ENCODE results near the gene GPSM1. TPM values are rescaled to one million over a fixed set of nuclear protein-coding genes. Genes with fewer than 3 reads are reported as not detected.
A peak's percentile ranks its signal among the peaks of the same experiment; 100 is the strongest.

GPSM1 gene
- polyA plus RNA-seq, 1 of the 3 experiments (the other 2 are of a cell fraction) = 26.7 TPM

DNA sequence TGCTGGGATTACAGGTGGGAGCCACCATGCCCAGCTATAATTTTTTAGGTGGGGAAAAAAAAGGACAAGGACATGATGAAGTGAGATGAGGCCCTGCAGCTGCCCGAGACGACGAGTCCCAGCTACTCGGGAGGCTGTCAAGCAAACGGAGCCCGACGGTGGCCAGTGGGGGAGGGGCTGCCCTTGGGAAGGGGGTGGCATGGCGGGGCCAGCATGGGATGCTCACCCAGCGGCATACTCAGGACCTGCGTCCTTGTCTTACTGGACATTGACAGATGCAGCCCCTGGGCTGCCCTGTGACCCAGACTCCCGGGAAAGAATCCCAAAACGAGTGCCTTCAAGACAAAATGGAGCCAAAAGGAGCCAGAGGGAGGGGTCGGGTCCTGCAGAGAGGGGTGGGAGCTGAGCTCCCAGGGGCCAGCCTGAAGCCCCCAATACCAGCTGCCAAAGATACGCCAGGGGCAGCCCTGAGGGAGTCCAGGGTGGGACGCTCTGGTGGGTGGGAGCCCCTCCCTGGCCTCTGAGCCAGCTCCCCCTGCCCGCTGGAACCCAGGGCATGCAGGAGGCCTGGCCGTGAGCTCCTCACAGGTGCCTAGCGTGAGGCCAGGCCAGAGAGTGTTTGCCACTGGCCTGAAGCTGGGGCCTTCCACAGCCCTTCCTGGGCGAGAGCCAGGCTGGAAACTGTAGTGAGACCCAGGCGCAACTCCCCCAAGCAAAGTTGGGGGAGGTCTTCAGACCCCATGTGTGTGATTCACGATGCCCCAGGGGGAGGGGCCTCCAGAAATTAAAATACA, 39.2 kb upstream of the GPSM1 start:
- no peaks in the 10 kb centered on the region for H3K9me2 ChIP-seq
- no peaks in the 10 kb centered on the region for H3K36me3 ChIP-seq (replicated peaks in 1 of 2; ENCODE audit: control insufficient read depth in 1 of 2, insufficient read depth in 2 of 2, low read length in 1 of 2)
- ChIA-PET CTCF (interaction anchor here (0.8 to 2.8 kb wide), 9 partner anchors 10 to 150 kb away, joined by 3 to 11 read pairs (median 5); no protein-coding TSS in a partner anchor), POLR2A (interaction anchor here (0.6 to 0.8 kb wide), 2 partner anchors 9 to 38 kb away, joined by 3 read pairs; no protein-coding TSS in a partner anchor)
- H3K4me2 ChIP-seq = no peak overlapping the region
- H3K27ac ChIP-seq (ENCODE audit: low read depth in 2 of 2, low read length in 1 of 2) = no peak overlapping the region; a peak in 1 of 4 replicates
- H4K20me1 ChIP-seq (ENCODE audit: insufficient read depth) = no peaks in the 10 kb centered on the region
- H3K9me3 ChIP-seq = no peaks in the 10 kb centered on the region
- TF ChIP-seq TCF12 (IDR thresholded peaks at IDR 0.05) = no peak
- no peak for TF ChIP-seq NFIC (IDR thresholded peaks at IDR 0.05; ENCODE audit: borderline replicate concordance)
- no peak for TF ChIP-seq FOXM1 (IDR thresholded peaks at IDR 0.05; ENCODE audit: low read depth)
- TF ChIP-seq, protein P1, sequence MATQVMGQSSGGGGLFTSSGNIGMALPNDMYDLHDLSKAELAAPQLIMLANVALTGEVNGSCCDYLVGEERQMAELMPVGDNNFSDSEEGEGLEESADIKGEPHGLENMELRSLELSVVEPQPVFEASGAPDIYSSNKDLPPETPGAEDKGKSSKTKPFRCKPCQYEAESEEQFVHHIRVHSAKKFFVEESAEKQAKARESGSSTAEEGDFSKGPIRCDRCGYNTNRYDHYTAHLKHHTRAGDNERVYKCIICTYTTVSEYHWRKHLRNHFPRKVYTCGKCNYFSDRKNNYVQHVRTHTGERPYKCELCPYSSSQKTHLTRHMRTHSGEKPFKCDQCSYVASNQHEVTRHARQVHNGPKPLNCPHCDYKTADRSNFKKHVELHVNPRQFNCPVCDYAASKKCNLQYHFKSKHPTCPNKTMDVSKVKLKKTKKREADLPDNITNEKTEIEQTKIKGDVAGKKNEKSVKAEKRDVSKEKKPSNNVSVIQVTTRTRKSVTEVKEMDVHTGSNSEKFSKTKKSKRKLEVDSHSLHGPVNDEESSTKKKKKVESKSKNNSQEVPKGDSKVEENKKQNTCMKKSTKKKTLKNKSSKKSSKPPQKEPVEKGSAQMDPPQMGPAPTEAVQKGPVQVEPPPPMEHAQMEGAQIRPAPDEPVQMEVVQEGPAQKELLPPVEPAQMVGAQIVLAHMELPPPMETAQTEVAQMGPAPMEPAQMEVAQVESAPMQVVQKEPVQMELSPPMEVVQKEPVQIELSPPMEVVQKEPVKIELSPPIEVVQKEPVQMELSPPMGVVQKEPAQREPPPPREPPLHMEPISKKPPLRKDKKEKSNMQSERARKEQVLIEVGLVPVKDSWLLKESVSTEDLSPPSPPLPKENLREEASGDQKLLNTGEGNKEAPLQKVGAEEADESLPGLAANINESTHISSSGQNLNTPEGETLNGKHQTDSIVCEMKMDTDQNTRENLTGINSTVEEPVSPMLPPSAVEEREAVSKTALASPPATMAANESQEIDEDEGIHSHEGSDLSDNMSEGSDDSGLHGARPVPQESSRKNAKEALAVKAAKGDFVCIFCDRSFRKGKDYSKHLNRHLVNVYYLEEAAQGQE (IDR thresholded peaks at IDR 0.05; ENCODE audit: low read depth, low read length) = no peak
- no peak for TF ChIP-seq MEF2A (IDR thresholded peaks at IDR 0.05; ENCODE audit: borderline replicate concordance, low read depth)
- no peak for TF ChIP-seq RXRA (IDR thresholded peaks at IDR 0.05; ENCODE audit: borderline replicate concordance, low read depth)
- TF ChIP-seq, protein P2, sequence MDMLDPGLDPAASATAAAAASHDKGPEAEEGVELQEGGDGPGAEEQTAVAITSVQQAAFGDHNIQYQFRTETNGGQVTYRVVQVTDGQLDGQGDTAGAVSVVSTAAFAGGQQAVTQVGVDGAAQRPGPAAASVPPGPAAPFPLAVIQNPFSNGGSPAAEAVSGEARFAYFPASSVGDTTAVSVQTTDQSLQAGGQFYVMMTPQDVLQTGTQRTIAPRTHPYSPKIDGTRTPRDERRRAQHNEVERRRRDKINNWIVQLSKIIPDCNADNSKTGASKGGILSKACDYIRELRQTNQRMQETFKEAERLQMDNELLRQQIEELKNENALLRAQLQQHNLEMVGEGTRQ (IDR thresholded peaks at IDR 0.05; ENCODE audit: borderline replicate concordance, low read depth, low read length) = no peak
- no peak for TF ChIP-seq EP300 (IDR thresholded peaks at IDR 0.05; ENCODE audit: borderline replicate concordance in 1 of 2, low read depth in 1 of 2, low read length in 1 of 2)
- TF ChIP-seq, protein P3, sequence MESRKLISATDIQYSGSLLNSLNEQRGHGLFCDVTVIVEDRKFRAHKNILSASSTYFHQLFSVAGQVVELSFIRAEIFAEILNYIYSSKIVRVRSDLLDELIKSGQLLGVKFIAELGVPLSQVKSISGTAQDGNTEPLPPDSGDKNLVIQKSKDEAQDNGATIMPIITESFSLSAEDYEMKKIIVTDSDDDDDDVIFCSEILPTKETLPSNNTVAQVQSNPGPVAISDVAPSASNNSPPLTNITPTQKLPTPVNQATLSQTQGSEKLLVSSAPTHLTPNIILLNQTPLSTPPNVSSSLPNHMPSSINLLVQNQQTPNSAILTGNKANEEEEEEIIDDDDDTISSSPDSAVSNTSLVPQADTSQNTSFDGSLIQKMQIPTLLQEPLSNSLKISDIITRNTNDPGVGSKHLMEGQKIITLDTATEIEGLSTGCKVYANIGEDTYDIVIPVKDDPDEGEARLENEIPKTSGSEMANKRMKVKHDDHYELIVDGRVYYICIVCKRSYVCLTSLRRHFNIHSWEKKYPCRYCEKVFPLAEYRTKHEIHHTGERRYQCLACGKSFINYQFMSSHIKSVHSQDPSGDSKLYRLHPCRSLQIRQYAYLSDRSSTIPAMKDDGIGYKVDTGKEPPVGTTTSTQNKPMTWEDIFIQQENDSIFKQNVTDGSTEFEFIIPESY (IDR thresholded peaks at IDR 0.05; ENCODE audit: borderline replicate concordance, low read depth) = no peak
- TF ChIP-seq EZH2phosphoT487 (IDR thresholded peaks at IDR 0.05; ENCODE audit: borderline replicate concordance, low read depth) = no peak
- TF ChIP-seq, protein P4, sequence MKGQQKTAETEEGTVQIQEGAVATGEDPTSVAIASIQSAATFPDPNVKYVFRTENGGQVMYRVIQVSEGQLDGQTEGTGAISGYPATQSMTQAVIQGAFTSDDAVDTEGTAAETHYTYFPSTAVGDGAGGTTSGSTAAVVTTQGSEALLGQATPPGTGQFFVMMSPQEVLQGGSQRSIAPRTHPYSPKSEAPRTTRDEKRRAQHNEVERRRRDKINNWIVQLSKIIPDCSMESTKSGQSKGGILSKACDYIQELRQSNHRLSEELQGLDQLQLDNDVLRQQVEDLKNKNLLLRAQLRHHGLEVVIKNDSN (IDR thresholded peaks at IDR 0.05; ENCODE audit: borderline replicate concordance, low read depth) = no peak
- TF ChIP-seq, protein P5, sequence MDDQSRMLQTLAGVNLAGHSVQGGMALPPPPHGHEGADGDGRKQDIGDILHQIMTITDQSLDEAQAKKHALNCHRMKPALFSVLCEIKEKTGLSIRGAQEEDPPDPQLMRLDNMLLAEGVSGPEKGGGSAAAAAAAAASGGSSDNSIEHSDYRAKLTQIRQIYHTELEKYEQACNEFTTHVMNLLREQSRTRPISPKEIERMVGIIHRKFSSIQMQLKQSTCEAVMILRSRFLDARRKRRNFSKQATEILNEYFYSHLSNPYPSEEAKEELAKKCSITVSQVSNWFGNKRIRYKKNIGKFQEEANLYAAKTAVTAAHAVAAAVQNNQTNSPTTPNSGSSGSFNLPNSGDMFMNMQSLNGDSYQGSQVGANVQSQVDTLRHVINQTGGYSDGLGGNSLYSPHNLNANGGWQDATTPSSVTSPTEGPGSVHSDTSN (IDR thresholded peaks at IDR 0.05) = no peak
- TF ChIP-seq, protein P6, sequence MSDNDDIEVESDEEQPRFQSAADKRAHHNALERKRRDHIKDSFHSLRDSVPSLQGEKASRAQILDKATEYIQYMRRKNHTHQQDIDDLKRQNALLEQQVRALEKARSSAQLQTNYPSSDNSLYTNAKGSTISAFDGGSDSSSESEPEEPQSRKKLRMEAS (IDR thresholded peaks at IDR 0.05; ENCODE audit: low read depth) = no peak
- TF ChIP-seq NRF1 (IDR thresholded peaks at IDR 0.05; ENCODE audit: low read depth, low read length) = no peak
- no peak for TF ChIP-seq RAD21 (IDR thresholded peaks at IDR 0.05; ENCODE audit: low read length)
- no peak for TF ChIP-seq TEAD4 (IDR thresholded peaks at IDR 0.05; ENCODE audit: borderline replicate concordance, insufficient read depth)
- no peak for TF ChIP-seq FOSL2 (IDR thresholded peaks at IDR 0.05; ENCODE audit: borderline replicate concordance, low read depth)
- TF ChIP-seq, protein P7, sequence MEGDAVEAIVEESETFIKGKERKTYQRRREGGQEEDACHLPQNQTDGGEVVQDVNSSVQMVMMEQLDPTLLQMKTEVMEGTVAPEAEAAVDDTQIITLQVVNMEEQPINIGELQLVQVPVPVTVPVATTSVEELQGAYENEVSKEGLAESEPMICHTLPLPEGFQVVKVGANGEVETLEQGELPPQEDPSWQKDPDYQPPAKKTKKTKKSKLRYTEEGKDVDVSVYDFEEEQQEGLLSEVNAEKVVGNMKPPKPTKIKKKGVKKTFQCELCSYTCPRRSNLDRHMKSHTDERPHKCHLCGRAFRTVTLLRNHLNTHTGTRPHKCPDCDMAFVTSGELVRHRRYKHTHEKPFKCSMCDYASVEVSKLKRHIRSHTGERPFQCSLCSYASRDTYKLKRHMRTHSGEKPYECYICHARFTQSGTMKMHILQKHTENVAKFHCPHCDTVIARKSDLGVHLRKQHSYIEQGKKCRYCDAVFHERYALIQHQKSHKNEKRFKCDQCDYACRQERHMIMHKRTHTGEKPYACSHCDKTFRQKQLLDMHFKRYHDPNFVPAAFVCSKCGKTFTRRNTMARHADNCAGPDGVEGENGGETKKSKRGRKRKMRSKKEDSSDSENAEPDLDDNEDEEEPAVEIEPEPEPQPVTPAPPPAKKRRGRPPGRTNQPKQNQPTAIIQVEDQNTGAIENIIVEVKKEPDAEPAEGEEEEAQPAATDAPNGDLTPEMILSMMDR (IDR thresholded peaks at IDR 0.05) = no peak
- TF ChIP-seq JUND (IDR thresholded peaks at IDR 0.05) = no peak
- no peak overlapping the region for H2AFZ ChIP-seq (ENCODE audit: low read depth)
- peaks cover 42% of the 10 kb centered on the region for H3K27me3 ChIP-seq (ENCODE audit: insufficient read depth)
- no peak overlapping the region for H3K9ac ChIP-seq
- 26% methylated on average over 17 of the region's 21 CpGs for WGBS (ENCODE audit: low lambda C conversion rate)
- DNase-seq = peak; percentile 62
- peaks cover 0 to 26% of the 10 kb centered on the region in 2 experiments; a peak in 2 of 4 replicates for H3K4me1 ChIP-seq (ENCODE audit: control insufficient read depth in 1 of 2, insufficient read depth in 2 of 2, low read depth in 1 of 2, low read length in 1 of 2)
- no peaks in the 10 kb centered on the region for H3F3A ChIP-seq (replicated peaks; ENCODE audit: insufficient read depth)
- H3K79me2 ChIP-seq (ENCODE audit: insufficient read depth) = no peaks in the 10 kb centered on the region
- H3K4me3 ChIP-seq (ENCODE audit: low read depth in 2 of 2, low read length in 1 of 2) = no peak overlapping the region

Measured in SK-N-SH (cell line).